Measurements from ENCODE around the gene IL1RN.

IL1RN gene

GRCh38 chr2:113103277-113103676, 24.1 kb upstream of the IL1RN start:
- DNase-seq (ENCODE audit: low spot score): no peak

- no peak for DNase-seq (ENCODE audit: low spot score)
These were observed 23.3 kb upstream of the IL1RN start for GRCh38 chr2:113104054-113104611.

GRCh38 chr2:113105047-113105785, 22.2 kb upstream of the IL1RN start:
- DNase-seq (ENCODE audit: low spot score): no peak

GRCh38 chr2:113111121-113111520, 16.3 kb upstream of the IL1RN start:
- no peak for DNase-seq (ENCODE audit: low spot score)

GRCh38 chr2:113111823-113112287, 15.5 kb upstream of the IL1RN start:
- no peak for DNase-seq (ENCODE audit: low spot score)

- no peak for DNase-seq (ENCODE audit: low spot score)
These were observed 15.0 kb upstream of the IL1RN start for GRCh38 chr2:113112441-113112840.

- no peak for DNase-seq (ENCODE audit: low spot score)
These were observed 14.5 kb upstream of the IL1RN start for GRCh38 chr2:113112871-113113270.

GRCh38 chr2:113113807-113114206, 13.6 kb upstream of the IL1RN start:
- DNase-seq (ENCODE audit: low spot score): no peak

- DNase-seq (ENCODE audit: low spot score): no peak
These were observed 13.0 kb upstream of the IL1RN start for GRCh38 chr2:113114224-113114945.

- DNase-seq (ENCODE audit: low spot score): no peak
These were observed 12.4 kb upstream of the IL1RN start for GRCh38 chr2:113114996-113115395.

GRCh38 chr2:113116100-113116958, 11.1 kb upstream of the IL1RN start:
- no peak for DNase-seq (ENCODE audit: low spot score)

- no peak for DNase-seq (ENCODE audit: low spot score)
These were observed 9.7 kb upstream of the IL1RN start for GRCh38 chr2:113117541-113118262.

GRCh38 chr2:113118263-113118657, 9.1 kb upstream of the IL1RN start:
- DNase-seq (ENCODE audit: low spot score): no peak

GRCh38 chr2:113119111-113119510, 8.3 kb upstream of the IL1RN start:
- DNase-seq (ENCODE audit: low spot score): no peak

GRCh38 chr2:113120861-113121260, 6.5 kb upstream of the IL1RN start:
- DNase-seq (ENCODE audit: low spot score): no peak

- no peak for DNase-seq (ENCODE audit: low spot score)
These were observed 5.0 kb upstream of the IL1RN start for GRCh38 chr2:113122364-113122763.

GRCh38 chr2:113123726-113124125, 3.7 kb upstream of the IL1RN start:
- no peak for DNase-seq (ENCODE audit: low spot score)

GRCh38 chr2:113124181-113124961, 3.0 kb upstream of the IL1RN start:
- DNase-seq (ENCODE audit: low spot score): no peak

- DNase-seq (ENCODE audit: low spot score): no peak
These were observed 2.2 kb upstream of the IL1RN start for GRCh38 chr2:113124984-113125855.
